Bronchial epithelial cell (primary cell): ENCODE results near the gene ZNF362. TPM values are rescaled to one million over a fixed set of nuclear protein-coding genes. Genes with fewer than 3 reads are reported as not detected.
A peak's percentile ranks its signal among the peaks of the same experiment; 100 is the strongest.

Experiments
- DNase-seq: peaks from one replicate; pipeline ENCODE4 v3.0.0-alpha.2; 2010; ENCODE audit warnings: low read depth
- FAIRE-seq: peaks from 2 replicates; lab custom pipeline; 2011; peaks lifted over from hg19 to GRCh38; lab: Jason Lieb, UNC
- H3K27me3 ChIP-seq: 2 replicates; pipeline ENCODE4 v1.5.1; 2011; ENCODE audit warnings: low read length; ENCODE audit not compliant: control insufficient read depth, insufficient read depth
- H3K36me3 ChIP-seq: 2 replicates; pipeline ENCODE4 v1.5.1; 2011; ENCODE audit warnings: low read length; ENCODE audit not compliant: control insufficient read depth, insufficient read depth
- H3K4me3 ChIP-seq: 2 replicates; pipeline ENCODE4 v1.5.1; 2011; ENCODE audit warnings: mild to moderate bottlenecking, low read depth, low read length, control low read depth
- total RNA-seq: library from RNA; depleted of rRNA; stranded (reverse); fragments of >200 nt; gene quantifications from 2 replicates; pipeline ENCODE4 v1.2.1, GENCODE V29; 2014
- TF ChIP-seq, protein P1 (sequence below): IDR thresholded peaks from 2 replicates; pipeline ENCODE4 v1.5.1; 2011; ENCODE audit warnings: mild to moderate bottlenecking, moderate library complexity, low read length, control low read depth, inconsistent platforms; ENCODE audit not compliant: insufficient read depth, severe bottlenecking

Gene ZNF362
- total RNA-seq, 1 donor from 2014 or later: 1.1 TPM

DNA sequence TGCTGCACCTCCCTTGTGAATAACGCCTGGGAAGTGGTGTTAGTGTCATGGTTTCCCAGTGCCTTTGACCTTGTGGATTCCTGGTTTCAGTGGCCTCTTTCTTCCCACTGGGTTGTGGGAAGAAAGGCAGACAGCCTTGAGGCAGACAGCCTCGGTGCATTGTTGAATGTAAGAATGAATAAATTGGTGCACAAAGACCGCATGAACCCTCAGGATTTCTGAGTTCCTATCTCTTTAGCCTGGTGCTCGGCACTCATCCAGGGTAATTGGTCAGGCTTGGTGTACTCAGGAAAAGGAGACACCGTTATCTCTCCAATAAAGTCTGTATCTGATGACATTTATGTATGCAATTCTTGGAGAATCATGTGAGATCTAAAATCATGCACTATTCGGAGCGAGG is 5.1 kb downstream of the ZNF362 start:
- H3K4me3 ChIP-seq: no peak overlapping the region
- DNase-seq (no peak), FAIRE-seq (no peak)
- no peaks in the 10 kb centered on the region for H3K36me3 ChIP-seq
- TF ChIP-seq, protein P1, sequence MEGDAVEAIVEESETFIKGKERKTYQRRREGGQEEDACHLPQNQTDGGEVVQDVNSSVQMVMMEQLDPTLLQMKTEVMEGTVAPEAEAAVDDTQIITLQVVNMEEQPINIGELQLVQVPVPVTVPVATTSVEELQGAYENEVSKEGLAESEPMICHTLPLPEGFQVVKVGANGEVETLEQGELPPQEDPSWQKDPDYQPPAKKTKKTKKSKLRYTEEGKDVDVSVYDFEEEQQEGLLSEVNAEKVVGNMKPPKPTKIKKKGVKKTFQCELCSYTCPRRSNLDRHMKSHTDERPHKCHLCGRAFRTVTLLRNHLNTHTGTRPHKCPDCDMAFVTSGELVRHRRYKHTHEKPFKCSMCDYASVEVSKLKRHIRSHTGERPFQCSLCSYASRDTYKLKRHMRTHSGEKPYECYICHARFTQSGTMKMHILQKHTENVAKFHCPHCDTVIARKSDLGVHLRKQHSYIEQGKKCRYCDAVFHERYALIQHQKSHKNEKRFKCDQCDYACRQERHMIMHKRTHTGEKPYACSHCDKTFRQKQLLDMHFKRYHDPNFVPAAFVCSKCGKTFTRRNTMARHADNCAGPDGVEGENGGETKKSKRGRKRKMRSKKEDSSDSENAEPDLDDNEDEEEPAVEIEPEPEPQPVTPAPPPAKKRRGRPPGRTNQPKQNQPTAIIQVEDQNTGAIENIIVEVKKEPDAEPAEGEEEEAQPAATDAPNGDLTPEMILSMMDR: no peak
- no peaks in the 10 kb centered on the region for H3K27me3 ChIP-seq

DNA sequence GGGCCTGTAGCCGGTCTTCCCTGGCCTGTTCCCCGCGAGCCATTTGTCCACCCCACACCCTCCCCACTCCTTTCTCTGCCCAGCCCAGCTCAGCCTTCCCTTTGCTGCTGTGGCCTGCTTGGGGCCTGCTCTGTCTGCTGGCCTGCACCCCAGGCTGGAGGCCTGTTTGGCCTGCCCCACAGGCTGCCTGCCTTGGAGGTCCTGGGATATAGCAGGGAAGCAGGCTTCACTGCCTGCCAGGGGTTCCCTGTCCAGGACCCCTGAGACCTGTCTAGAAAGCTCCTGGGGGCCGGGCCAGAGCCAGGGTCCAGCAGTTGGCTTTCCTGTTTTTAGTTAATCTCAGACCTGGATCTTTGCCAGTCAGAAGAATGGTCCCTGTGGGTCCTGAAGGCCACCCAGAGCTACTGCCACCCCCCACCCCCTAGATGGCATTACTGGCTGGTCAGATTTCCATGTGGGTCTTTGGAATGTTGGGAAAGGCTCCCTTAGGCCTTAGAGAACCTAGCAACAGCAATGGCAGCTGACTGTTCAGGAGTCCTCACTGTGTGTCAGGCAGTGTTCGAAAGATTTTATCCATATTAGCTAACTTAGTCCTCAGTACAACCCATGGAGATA is 7.7 kb downstream of the ZNF362 start:
- no peaks in the 10 kb centered on the region for H3K27me3 ChIP-seq
- no peak for DNase-seq
- TF ChIP-seq, protein P1: no peak
- FAIRE-seq: no peak
- no peak overlapping the region for H3K4me3 ChIP-seq
- H3K36me3 ChIP-seq: no peaks in the 10 kb centered on the region

DNA sequence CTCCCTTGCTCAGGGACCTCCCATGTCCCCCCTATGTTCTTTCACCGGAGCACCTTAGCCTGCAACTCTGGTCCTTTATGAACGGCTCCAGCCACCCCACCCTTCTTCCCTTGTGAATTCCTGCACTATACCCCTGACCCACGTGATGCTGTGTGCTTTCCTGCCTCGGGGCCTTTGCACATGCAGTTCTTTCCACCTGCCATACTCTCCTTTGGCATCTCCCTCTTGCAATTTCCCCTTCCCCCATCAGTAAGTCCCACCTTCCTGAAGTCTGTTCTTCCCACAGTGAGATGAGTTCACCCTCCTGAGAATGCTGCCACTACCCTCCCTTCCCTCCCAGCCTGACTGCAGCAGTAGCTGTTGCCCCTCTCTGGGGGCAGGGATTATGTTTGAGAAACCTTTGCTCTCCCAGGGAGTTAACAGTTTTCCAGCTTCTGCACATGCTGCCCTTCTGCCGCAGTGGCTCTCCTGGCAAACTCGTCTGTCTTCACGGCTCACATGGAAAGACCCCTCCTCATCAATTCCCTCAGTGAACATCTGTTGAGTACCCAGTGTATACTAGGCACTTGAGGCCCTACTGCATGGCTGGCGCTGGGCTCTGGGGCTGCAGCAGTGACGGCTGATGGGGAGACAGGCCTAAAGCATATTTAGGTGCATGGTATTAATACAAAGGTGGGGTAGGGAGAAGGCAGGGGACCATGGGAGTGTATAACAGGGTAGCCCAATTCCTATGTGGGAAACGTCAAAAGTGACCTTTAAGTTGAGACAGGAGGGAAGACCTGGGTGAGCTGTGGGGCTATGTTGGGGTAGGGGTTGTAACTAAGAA is 9.7 kb downstream of the ZNF362 start:
- Histone ChIP-seq H3K36me3 (peaks cover 1% of the 10 kb centered on the region), H3K27me3 (no peaks in the 10 kb centered on the region), H3K4me3 (no peak overlapping the region)
- TF ChIP-seq, protein P1: no peak
- DNase-seq (no peak), FAIRE-seq (no peak)

DNA sequence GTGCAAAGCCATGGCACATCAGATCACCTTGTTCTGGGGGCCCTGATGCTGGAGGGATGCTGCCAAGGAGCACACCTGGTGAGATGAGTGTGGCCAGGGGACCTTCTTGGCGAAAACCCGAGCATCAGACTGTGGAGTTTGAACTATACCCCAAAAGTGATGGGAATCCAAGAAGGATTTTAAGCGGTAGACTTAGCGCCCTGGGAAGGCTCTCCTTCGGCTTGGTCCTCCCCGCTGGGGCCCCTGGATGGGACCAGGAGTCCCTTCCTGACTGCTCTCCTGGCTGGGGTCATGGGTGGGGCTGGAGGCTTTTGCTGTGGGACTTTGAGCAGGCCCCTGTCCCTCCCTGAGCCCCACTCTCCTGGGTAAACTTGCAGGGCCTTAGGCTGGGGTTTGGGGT is 10.5 kb downstream of the ZNF362 start:
- FAIRE-seq (no peak), DNase-seq (no peak)
- no peak overlapping the region for H3K4me3 ChIP-seq
- no peaks in the 10 kb centered on the region for H3K27me3 ChIP-seq
- TF ChIP-seq, protein P1: no peak
- peaks cover 1% of the 10 kb centered on the region for H3K36me3 ChIP-seq

DNA sequence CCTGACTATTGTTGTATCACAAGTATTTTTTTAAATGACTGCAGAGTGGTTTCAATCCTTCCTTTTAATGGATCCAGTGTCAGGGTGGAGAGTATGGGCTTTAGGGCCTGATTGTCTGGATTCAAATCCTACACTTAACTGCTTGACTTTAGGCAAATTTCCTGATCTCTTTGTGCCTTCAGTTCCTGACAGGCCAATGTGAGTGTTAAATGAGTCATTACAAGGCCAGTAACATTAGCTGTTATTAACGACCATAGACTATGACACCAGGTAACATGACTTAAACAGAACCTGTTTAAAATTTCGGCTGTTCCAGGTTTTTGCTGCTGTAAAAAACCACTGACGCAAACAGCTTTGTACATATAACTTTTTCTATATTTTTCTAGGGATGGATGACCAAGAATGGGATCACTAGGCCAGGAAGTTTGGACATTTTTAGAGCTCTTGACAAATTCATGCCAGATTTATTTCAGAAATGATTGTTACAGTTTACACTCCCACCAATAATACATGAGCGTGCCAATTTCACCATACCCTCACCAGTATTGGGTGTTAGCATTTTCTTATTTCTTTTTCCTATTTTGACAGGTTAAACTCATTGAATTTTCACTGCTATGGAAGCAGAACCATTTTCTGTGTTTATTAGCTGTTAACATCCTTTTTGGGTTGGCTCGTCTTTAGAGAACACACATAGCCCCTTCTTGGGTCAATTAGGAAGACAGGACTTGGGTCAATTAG is 11.3 kb downstream of the ZNF362 start:
- Histone ChIP-seq H3K27me3 (no peaks in the 10 kb centered on the region), H3K36me3 (peaks cover 5% of the 10 kb centered on the region), H3K4me3 (no peak overlapping the region)
- FAIRE-seq: no peak
- TF ChIP-seq, protein P1: no peak
- peak; percentile 74 for DNase-seq
